T-cell (primary cell): Measurements from ENCODE around the gene SCAPER. TPM values are rescaled to one million over a fixed set of nuclear protein-coding genes. Genes with fewer than 3 reads are reported as not detected.
"Not testable (repeated sequence)": the region's sequence is repeated elsewhere in the genome, so short reads cannot be mapped to it uniquely, and the experiment has no call there.

Experiments used
- ATAC-seq, 4 experiments: fragments of 200-7000 bp in 3 of 4; fragments of 150-1000 bp in 1 of 4; cut with Tn5 transposase; replicated peaks in 1 of 4; 1 replicate in 3 of 4; 2 replicates in 1 of 4; pipeline ENCODE4 v1.10.0; 2021; ENCODE audit warnings: moderate library complexity in 3 of 4, mild to moderate bottlenecking in 2 of 4, moderate number of reproducible peaks in 1 of 4
- CTCF ChIA-PET, 2 donors: fragments of 300-600 bp; sonication (Branson Sonifier 250); formaldehyde crosslinking; loops; one replicate each; lab custom pipeline; 2022; ENCODE audit warnings: antibody characterized with exemption in 2 of 2; lab: Charles Lee
- POLR2A ChIA-PET, 2 donors: fragments of 300-600 bp; sonication (Branson Sonifier 250); formaldehyde crosslinking; loops; one replicate each; lab custom pipeline; 2022; ENCODE audit warnings: antibody characterized with exemption in 2 of 2; lab: Charles Lee
- DNase-seq, 35 experiments: peaks; one replicate each; pipeline versions ENCODE4 v3.0.0 to v3.0.0-alpha.2; 2013 to 2023
- H3K27ac ChIP-seq: one replicate; pipeline ENCODE4 v1.5.1; 2013; ENCODE audit warnings: low read length
- H3K27me3 ChIP-seq, 2 experiments: replicated peaks in 1 of 2; 1 replicate in 1 of 2; 2 replicates in 1 of 2; pipeline versions ENCODE4 v1.6.1 to v1.7.0; 2013; ENCODE audit warnings: low read length in 1 of 2, mixed read lengths in 1 of 2; ENCODE audit not compliant: control insufficient read depth in 2 of 2, insufficient read depth in 2 of 2; ENCODE audit errors: extremely low read depth in 1 of 2
- H3K36me3 ChIP-seq, 2 donors: 1 replicate in 1 of 2; 2 replicates in 1 of 2; pipeline versions ENCODE4 v1.6.1 to v1.7.0; 2013; ENCODE audit warnings: low read length in 1 of 2; ENCODE audit not compliant: control insufficient read depth in 2 of 2, insufficient read depth in 1 of 2; ENCODE audit errors: extremely low read depth in 1 of 2
- H3K4me1 ChIP-seq, 2 experiments: 1 replicate in 1 of 2; 2 replicates in 1 of 2; pipeline versions ENCODE4 v1.6.1 to v1.7.0; 2013; ENCODE audit warnings: low read length in 2 of 2, mixed read lengths in 1 of 2; ENCODE audit not compliant: insufficient read depth in 2 of 2, control insufficient read depth in 1 of 2; ENCODE audit errors: extremely low read depth in 1 of 2
- H3K4me3 ChIP-seq, 2 donors: 1 replicate in 1 of 2; 2 replicates in 1 of 2; pipeline versions ENCODE4 v1.5.1 to v1.7.0; 2013; ENCODE audit warnings: mild to moderate bottlenecking in 2 of 2, low read length in 1 of 2, moderate library complexity in 1 of 2; ENCODE audit not compliant: control insufficient read depth in 1 of 2; ENCODE audit errors: extremely low read depth in 1 of 2
- H3K9me3 ChIP-seq: 2 replicates; pipeline ENCODE4 v1.7.0; 2013
- H3K27ac Mint-ChIP-seq, 2 donors: one replicate each; pipeline ENCODE4 v1.8.0; 2020 to 2021; ENCODE audit warnings: mild to moderate bottlenecking in 2 of 2, mixed read lengths in 2 of 2
- H3K27me3 Mint-ChIP-seq, 2 donors: one replicate each; pipeline ENCODE4 v1.8.0; 2021 to 2022; ENCODE audit warnings: mixed read lengths in 2 of 2
- H3K36me3 Mint-ChIP-seq: one replicate; pipeline ENCODE4 v1.8.0; 2021; ENCODE audit warnings: mixed read lengths
- H3K4me1 Mint-ChIP-seq, 3 donors: one replicate each; pipeline ENCODE4 v1.8.0; 2020 to 2022; ENCODE audit warnings: mixed read lengths in 3 of 3, mild to moderate bottlenecking in 1 of 3
- H3K4me3 Mint-ChIP-seq, 3 donors: one replicate each; pipeline ENCODE4 v1.8.0; 2020 to 2022; ENCODE audit warnings: mild to moderate bottlenecking in 3 of 3, mixed read lengths in 3 of 3, moderate library complexity in 3 of 3
- H3K9me3 Mint-ChIP-seq, 3 donors: one replicate each; pipeline ENCODE4 v1.8.0; 2020 to 2022; ENCODE audit warnings: mixed read lengths in 3 of 3
- WGBS: methylation state at CpG from one replicate; pipeline ENCODE4 v1.1.5; 2013; ENCODE audit warnings: missing lambda C conversion rate; ENCODE audit not compliant: insufficient coverage; 5-methylcytosine and 5-hydroxymethylcytosine counted together
- total RNA-seq, 35 experiments: library from RNA in 6 of 35; stranded (reverse) in 6 of 35; fragments of 120-200 nt in 1 of 35; gene quantifications; one replicate each; pipeline versions ENCODE4 v1.2.1 to v1.2.4 and lab custom pipeline; 2013 to 2026

The SCAPER gene
- total RNA-seq, 5 donors from 2014 or later (not counting 1 experiment from before 2014, with no cell fraction given): 32.5 to 59.4 (median 44.1) TPM

- Mint-ChIP-seq H3K27ac (no peak overlapping the region), H3K27me3 (no peaks in the 10 kb centered on the region), H3K36me3 (peaks cover 38% of the 10 kb centered on the region), H3K4me1 (peaks cover 0 to 4% (median 3%) of the 10 kb centered on the region in 3 donors), H3K9me3 (no peaks in the 10 kb centered on the region), H3K4me3 (no peak overlapping the region)
- ChIA-PET POLR2A (no interaction called here), CTCF (no interaction called here)
- no peaks in the 10 kb centered on the region for H3K36me3 ChIP-seq
- ATAC-seq (no peak), DNase-seq (no peak)
- H3K9me3 ChIP-seq: no peaks in the 10 kb centered on the region
- H3K4me3 ChIP-seq: no peak overlapping the region
- no peaks in the 10 kb centered on the region for H3K27me3 ChIP-seq
- H3K27ac ChIP-seq: no peak overlapping the region
- H3K4me1 ChIP-seq: no peaks in the 10 kb centered on the region
Measured at GRCh38 chr15:76752549-76752948, 152.6 kb downstream of the SCAPER start.

DNA sequence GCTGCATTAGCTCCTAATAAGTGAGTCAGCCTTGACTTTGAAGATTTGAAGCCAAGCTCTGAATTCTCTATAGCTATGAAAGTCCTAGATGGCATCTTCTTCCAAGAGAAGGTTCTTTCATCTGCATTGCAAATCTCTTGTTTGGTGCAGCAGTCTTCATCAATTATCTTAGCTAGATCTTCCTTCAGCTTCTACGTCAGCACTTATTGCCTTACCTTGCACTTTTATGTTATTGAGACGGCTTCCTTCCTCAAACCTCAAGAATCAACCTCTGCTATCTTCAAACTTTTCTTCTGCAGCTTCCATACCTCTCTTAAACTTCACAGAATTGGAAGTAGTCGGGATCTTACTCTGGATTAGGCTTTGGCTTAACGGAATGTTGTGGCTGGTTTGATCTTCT, 167.6 kb downstream of the SCAPER start:
- Mint-ChIP-seq H3K27me3 (no peaks in the 10 kb centered on the region), H3K9me3 (no peaks in the 10 kb centered on the region), H3K4me1 (peaks cover 0 to 10% (median 0%) of the 10 kb centered on the region in 3 donors), H3K4me3 (no peak overlapping the region), H3K27ac (no peak overlapping the region), H3K36me3 (peaks cover 50% of the 10 kb centered on the region)
- Histone ChIP-seq H3K9me3 (no peaks in the 10 kb centered on the region), H3K27me3 (no peaks in the 10 kb centered on the region), H3K36me3 (peaks cover 3 to 21% of the 10 kb centered on the region in 2 donors), H3K4me1 (no peaks in the 10 kb centered on the region), H3K4me3 (no peak overlapping the region), H3K27ac (no peak overlapping the region)
- 92% methylated on average over 2 of the region's 4 CpGs for WGBS
- DNase-seq: no peak
- no peak for ATAC-seq
- POLR2A ChIA-PET: interaction anchor here in 1 of 2 donors (0.7 kb wide), 1 partner anchor 468 kb away, joined by 4 read pairs; no protein-coding TSS in a partner anchor
- CTCF ChIA-PET: interaction anchor here in 1 of 2 donors (0.7 kb wide), 1 partner anchor 388 kb away, joined by 4 read pairs; no protein-coding TSS in a partner anchor

DNA sequence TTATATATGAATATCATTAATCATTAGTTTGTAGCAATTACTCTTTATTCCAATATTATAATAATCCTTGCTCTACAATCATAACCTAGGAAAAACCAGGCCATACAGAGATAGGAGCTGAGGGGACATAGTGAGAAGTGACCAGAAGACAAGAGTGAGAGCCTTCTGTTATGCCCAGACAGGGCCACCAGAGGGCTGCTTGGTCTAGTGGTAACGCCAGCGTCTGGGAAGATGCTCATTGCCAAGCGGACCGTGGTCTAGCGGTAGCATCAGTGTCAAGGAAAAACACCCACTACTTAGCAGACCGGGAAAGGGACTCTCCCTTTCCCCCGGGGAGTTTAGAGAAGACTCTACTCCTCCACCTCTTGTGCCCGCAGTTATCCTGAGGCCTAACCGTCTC, 172.8 kb downstream of the SCAPER start:
- H3K9me3 ChIP-seq, H3K4me3 Mint-ChIP-seq, H3K4me1 ChIP-seq, POLR2A ChIA-PET, DNase-seq, H3K27me3 Mint-ChIP-seq, H3K4me1 Mint-ChIP-seq, H3K4me3 ChIP-seq, H3K27ac ChIP-seq, H3K27me3 ChIP-seq, CTCF ChIA-PET, H3K9me3 Mint-ChIP-seq, H3K27ac Mint-ChIP-seq, ATAC-seq: not testable (repeated sequence)
- WGBS: 95% methylated on average over 7 of the region's 9 CpGs
- H3K36me3 Mint-ChIP-seq: peaks cover 57% of the 10 kb centered on the region
- H3K36me3 ChIP-seq: peaks cover 0 to 20% of the 10 kb centered on the region in 2 donors

GRCh38 chr15:76730262-76730661, 174.9 kb downstream of the SCAPER start:
- H3K36me3 Mint-ChIP-seq: peaks cover 63% of the 10 kb centered on the region
- CTCF ChIA-PET: no interaction called here

GRCh38 chr15:76718863-76719262, 186.3 kb downstream of the SCAPER start:
- ChIA-PET POLR2A (no interaction called here), CTCF (no interaction called here)
- Mint-ChIP-seq H3K36me3 (peaks cover 59% of the 10 kb centered on the region), H3K4me3 (no peak overlapping the region), H3K27me3 (no peaks in the 10 kb centered on the region), H3K4me1 (peaks cover 0 to 2% (median 0%) of the 10 kb centered on the region in 3 donors), H3K27ac (no peak overlapping the region), H3K9me3 (peaks cover 0 to 41% (median 15%) of the 10 kb centered on the region in 3 donors)
- ATAC-seq (no peak), DNase-seq (no peak)
- Histone ChIP-seq H3K36me3 (peaks cover 0 to 4% of the 10 kb centered on the region in 2 donors), H3K4me1 (no peaks in the 10 kb centered on the region), H3K9me3 (no peaks in the 10 kb centered on the region), H3K27ac (no peak overlapping the region), H3K4me3 (no peak overlapping the region), H3K27me3 (no peaks in the 10 kb centered on the region)

More at GRCh38 chr15:76730262-76730661, 174.9 kb downstream of the SCAPER start:
- no peak overlapping the region for H3K27ac Mint-ChIP-seq
- no peaks in the 10 kb centered on the region for H3K9me3 ChIP-seq
- H3K27ac ChIP-seq: no peak overlapping the region
- peaks cover 0 to 5% (median 2%) of the 10 kb centered on the region in 3 donors for H3K9me3 Mint-ChIP-seq
- H3K27me3 Mint-ChIP-seq: no peaks in the 10 kb centered on the region
- H3K27me3 ChIP-seq: no peaks in the 10 kb centered on the region
- POLR2A ChIA-PET: interaction anchor here in 1 of 2 donors (0.7 kb wide), 1 partner anchor 76 kb away, joined by 4 read pairs; no protein-coding TSS in a partner anchor
- no peak for ATAC-seq
- peaks cover 0 to 26% of the 10 kb centered on the region in 2 donors for H3K36me3 ChIP-seq
- H3K4me3 ChIP-seq: no peak overlapping the region
- H3K4me1 ChIP-seq: no peaks in the 10 kb centered on the region
- DNase-seq: no peak
- no peak overlapping the region for H3K4me3 Mint-ChIP-seq
- no peaks in the 10 kb centered on the region for H3K4me1 Mint-ChIP-seq

DNA sequence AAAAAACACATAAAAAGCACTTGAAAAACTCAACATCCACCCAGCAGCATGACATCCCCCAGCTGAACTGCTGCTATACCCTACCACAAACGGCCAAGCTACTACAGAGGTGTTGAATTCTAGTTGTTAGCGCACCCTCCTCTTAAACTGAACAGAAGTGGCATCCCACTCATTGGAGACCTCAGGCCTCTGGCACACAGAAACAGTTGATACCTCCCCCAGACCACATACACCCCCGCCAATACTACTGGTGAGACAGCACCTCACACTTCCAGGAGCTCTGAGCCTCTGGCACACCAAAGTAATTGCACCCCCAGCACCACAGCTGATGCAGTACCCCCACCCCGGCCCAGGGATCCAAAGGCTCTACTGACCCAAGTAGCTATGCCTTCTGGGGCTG, 190.2 kb downstream of the SCAPER start:
- 100% methylated on average over 2 of the region's 4 CpGs for WGBS
- no peak for ATAC-seq
- H3K36me3 Mint-ChIP-seq: peaks cover 73% of the 10 kb centered on the region

More for the DNA sequence above, 190.2 kb downstream of the SCAPER start:
- no peaks in the 10 kb centered on the region for H3K4me1 ChIP-seq
- ChIA-PET POLR2A (no interaction called here), CTCF (interaction anchor here in 1 of 2 donors (0.5 kb wide), 1 partner anchor 140 kb away, joined by 3 read pairs; no protein-coding TSS in a partner anchor)
- Mint-ChIP-seq H3K4me1 (peaks cover 3 to 13% (median 5%) of the 10 kb centered on the region in 3 donors), H3K9me3 (peaks cover 0 to 44% (median 15%) of the 10 kb centered on the region in 3 donors), H3K27me3 (no peaks in the 10 kb centered on the region), H3K27ac (no peak overlapping the region), H3K4me3 (no peak overlapping the region)
- peaks cover 0 to 4% of the 10 kb centered on the region in 2 donors for H3K36me3 ChIP-seq
- no peaks in the 10 kb centered on the region for H3K9me3 ChIP-seq
- H3K4me3 ChIP-seq: no peak overlapping the region
- no peak overlapping the region for H3K27ac ChIP-seq
- no peak for DNase-seq
- H3K27me3 ChIP-seq: no peaks in the 10 kb centered on the region
